GM19463 (cell line): ENCODE results near the gene EIF4E3.

Source experiments
- ATAC-seq: cut with Tn5 transposase; IDR thresholded peaks from one replicate; pipeline ENCODE4 v1.9.1; 2021; ENCODE audit warnings: mild to moderate bottlenecking, moderate library complexity; ENCODE audit not compliant: unreplicated experiment

EIF4E3 gene

DNA sequence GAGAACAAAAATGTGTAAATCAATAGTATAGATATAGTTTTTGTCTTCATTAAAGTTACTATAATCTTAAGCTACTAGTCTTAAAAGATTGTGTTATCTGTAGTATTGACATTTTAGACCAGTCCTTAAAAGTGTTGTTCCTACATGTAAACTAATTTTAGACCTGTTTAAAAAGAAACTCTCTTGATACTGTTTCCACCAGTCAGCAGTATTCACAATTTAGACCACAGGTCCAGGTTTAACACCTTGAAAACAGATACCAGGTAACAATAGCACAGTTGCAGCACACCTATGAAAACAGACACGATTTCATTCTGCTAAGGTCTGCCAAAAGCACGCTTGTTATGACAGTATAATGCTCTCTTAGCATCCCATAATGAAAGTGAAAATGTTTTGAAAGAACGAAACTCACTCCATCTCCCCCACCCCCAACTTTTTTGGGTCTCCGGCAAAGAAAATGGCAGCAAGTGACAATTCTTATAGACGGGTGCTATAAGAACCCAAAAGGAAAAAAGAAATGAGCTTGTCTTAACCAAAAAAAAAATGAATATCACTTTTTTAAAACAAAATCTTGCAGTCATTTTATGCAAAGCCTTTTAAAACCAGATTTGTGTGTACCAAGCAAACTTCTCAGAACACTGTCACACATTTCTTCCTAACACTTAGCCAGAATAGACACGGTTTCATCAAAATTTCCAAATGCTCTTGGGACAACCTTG, 1.6 kb downstream of the EIF4E3 start:
- no peak for ATAC-seq

- no peak for ATAC-seq
Measured at GRCh38 chr3:71722693-71723092, 2.5 kb downstream of the EIF4E3 start.

GRCh38 chr3:71721651-71722157, 3.5 kb downstream of the EIF4E3 start:
- ATAC-seq: no peak

GRCh38 chr3:71721002-71721401, 4.2 kb downstream of the EIF4E3 start:
- no peak for ATAC-seq

DNA sequence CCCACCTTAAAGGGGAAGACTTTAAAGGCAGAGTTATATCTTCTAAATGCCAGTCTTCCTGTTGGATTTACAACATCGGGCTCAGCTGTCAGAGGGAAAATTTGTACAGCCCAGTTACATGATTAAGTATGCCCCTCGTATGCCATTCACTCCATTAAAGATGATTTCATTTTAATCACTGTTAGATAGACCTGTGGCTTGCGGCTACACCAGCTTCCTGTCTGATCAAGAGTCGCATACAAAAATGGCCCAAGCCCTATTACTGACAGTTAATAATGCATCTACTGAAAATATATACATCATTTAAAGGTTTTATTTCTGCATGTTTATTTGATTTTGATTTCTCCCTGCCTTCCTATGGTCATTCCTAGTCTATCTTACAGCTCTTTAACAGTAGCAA, 7.1 kb downstream of the EIF4E3 start:
- ATAC-seq: no peak

DNA sequence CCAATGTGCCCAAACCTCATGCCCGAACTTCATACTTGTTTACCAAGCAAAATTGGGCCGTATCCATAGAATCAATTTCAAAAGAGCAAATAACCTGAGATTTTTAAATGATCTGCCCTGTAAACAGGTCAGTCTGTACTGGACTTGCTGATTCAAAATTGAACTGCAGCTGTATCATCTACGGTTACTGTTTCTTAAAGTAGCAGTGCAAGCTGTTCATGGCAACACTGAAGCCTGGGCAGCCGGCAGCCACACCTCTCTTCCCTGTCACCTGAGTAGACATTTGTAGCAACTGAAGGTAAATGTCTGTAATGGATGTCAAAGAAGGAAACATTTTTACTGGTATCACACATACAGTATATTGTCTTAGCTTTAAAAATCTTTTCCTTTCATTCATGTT, 10.6 kb downstream of the EIF4E3 start:
- no peak for ATAC-seq

- no peak for ATAC-seq
Measured at GRCh38 chr3:71713041-71713440, 12.2 kb downstream of the EIF4E3 start.

GRCh38 chr3:71710906-71711494, 14.2 kb downstream of the EIF4E3 start:
- peak; percentile 83 for ATAC-seq

GRCh38 chr3:71709908-71710511, 15.2 kb downstream of the EIF4E3 start:
- no peak for ATAC-seq

DNA sequence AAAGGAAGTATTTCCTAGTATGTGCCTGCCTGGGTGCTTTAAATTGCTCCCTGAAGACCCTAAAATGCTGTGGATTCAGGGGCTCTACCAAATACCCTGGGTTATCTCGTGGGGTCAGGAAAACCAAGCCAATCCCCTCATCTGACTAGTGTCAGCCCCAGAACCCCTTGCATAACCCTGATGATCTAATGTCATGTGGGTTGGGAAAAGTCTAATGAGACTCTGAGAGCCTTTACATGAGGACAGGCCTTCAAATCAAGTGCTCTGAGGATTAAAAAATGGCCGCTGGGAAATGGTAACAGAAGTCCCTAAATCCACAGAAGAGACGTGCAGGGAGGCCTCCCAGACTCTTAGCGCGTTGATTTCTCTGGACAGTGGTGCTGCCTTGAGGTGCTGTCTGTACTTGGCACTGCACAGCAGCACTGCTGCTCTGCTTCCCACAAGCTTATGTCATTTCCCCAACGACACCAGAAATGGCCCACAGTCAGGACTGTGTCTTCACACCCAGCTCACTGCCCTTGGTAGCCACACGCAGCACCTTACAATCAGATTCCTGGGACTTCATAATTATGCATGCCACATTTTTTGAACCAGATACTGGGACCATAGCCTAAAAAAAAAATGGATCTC, 16.6 kb downstream of the EIF4E3 start:
- no peak for ATAC-seq

DNA sequence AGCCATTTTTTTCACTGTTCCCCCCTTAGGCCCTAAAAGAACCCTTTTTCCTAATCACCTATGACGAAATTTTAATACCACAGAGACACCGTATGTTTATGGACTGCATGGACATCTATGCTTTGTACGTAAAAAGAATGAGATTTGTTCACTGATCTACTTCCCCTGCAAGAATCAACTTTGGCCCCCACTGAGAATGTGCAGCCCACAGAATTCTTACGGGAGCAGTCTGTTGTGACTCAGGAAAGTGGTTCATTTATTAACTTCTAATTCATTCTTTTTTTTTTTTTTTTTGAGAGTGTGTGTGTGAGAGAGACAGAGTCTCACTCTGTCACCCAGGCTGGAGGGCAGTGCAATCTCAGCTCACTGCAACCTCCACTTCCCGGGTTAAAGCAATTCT, 17.6 kb downstream of the EIF4E3 start:
- no peak for ATAC-seq

- ATAC-seq: no peak
Measured at GRCh38 chr3:71705681-71706080, 19.5 kb downstream of the EIF4E3 start.

DNA sequence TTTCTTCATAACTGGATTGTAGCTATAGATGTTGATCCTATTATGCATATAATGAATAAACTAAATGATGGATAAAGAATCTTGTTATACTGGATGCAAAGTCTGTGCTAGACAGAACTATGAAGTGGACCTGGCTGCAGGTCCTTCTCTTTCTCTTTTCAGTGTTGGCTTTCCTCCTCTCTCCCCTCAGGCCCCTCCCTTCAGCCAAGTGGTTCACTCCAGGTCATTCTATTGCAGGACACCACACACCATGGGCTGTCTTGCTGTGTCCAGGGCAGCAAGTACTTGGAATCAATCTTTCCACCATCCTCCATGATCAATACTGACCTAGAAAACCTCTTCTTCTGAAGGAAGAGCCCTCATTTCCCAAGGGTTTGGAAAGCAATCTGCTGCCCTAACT, 20.3 kb downstream of the EIF4E3 start:
- no peak for ATAC-seq

DNA sequence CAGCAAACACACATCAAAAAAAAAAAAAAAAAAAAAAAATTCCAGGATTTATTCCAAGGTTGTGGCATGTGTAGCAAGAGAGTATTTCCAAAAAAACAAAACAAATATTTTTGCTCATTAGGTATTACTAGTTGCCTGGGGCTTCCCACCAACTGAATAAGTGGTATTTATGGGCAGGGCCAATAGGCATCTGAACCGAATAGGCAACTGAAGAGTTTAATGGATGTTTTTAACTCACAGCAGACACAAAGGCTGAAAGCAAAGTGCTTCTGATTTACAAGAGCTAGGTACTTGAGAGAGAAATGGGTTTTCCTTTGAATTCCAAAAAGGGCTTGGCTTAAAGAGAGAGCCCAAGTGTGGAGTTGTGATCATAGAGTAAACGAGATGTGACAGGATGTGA, 21.4 kb downstream of the EIF4E3 start:
- ATAC-seq: no peak

- ATAC-seq: no peak
Measured at GRCh38 chr3:71702131-71703024, 22.8 kb downstream of the EIF4E3 start.

DNA sequence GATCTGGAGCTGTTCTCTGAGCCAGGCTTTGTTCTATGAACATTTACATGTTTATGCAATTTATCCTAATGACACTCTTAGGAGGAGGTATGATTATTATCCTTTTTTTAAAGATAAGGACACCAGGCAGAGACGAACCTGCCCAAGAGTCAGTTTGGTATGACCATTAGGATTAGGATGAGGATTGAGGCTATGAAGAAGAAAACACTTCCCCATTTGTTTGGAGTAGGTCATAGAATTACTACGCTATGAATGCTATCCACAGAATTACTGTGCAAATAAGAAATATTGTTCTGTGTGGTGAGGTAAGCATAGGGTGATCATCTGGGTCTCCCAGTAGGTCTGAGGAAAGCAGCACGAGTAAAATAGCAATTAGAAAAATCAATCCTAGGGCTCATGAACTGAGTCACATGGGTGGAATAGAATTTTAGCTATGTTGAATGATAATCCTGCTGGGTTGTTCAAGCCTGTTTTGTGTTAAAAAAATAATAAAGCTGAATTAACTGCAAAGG, 23.9 kb downstream of the EIF4E3 start:
- no peak for ATAC-seq

DNA sequence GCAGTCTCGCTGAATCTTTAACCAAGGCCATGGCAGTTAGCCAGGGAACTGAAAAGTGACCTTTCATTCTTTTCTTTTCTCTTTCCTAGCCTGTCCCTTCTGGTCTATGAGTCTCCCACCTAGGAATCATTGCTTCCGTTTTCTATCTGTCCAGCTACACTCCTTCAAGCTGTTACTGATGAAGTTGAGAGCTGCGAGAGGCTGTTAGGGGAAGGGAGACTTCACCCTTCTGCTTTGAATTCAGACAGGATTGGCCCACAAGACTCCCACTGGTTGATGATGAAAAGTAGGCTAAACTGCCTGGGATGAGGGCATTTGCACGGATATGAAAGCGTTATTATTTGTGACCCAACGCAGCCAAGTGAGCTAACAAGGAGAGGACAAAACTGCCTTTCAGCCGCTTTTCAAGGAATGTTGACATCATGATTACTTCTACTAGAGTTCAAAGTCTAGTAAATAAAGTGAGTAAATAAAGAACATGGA, 30.2 kb downstream of the EIF4E3 start:
- ATAC-seq: no peak

DNA sequence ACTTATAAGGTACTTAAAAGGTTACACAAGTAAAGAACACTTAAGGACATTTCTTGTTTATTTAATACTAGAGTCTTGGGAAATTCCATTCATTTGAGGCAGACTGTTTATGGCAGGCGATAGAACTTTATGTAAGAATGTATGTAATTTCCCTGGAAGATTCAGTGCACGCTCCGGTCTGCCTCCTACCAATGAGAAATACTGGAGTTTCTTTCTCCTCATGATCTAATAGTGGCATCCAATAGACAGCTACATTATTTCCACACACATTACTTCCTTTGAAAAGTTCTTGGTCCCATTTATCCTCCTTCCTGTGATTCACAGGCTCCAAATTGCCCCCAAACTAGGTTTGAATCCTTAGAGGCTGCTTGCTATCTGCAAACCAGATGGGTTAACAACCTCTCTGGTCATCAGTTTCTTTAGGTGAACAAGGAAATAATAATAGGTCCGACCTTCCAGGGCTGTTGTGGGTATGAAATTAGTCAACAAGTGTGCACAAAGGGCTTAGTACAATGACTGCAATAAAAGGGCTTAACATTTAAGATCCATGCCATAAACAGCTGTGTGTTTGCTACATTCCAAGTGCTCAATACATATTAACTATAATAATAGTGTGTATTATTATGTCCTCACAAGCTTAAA, 30.7 kb downstream of the EIF4E3 start:
- ATAC-seq: no peak

DNA sequence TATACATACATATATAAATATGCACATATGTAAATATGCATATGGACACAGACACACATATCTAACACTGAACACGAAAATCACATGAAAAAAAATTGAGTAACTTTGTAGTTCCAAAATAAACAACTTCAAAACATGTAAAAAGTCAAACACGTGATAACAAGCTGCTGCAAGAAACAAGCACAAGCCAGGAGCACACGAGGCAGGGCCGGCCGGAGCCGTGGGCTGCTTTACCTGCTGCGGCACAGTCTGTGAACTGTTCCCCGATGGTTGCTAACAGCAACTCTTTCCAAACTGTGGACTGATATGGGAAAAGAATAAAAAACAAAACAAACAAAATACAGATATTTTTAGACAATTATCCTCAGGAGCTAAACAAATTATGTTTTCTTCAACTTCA, 31.6 kb downstream of the EIF4E3 start:
- no peak for ATAC-seq

GRCh38 chr3:71692139-71692538, 33.1 kb downstream of the EIF4E3 start:
- ATAC-seq: no peak
